ENCODE data around the gene MMUT. TPM values are rescaled to one million over a fixed set of nuclear protein-coding genes. Genes with fewer than 3 reads are reported as not detected.

MMUT gene
- total RNA-seq (2014; rRNA removed; shearing (Covaris generic)) (9.4 and 12.4 TPM in 2 replicates), polyA plus RNA-seq (2016; fragmentation: Nextera tagmentation; extraction: Ambion mirVana) (8.7 and 9.1 TPM in 2 replicates)
- long read RNA-seq, transcript MUT-201 (13 exons, 3,749 nt) = major isoform, 8 of 10 reads
- long read RNA-seq, partial matches to known transcripts = 0 of 10 reads
- long read RNA-seq, other reads (novel, unspliced or antisense) = 2 of 10 reads

DNA sequence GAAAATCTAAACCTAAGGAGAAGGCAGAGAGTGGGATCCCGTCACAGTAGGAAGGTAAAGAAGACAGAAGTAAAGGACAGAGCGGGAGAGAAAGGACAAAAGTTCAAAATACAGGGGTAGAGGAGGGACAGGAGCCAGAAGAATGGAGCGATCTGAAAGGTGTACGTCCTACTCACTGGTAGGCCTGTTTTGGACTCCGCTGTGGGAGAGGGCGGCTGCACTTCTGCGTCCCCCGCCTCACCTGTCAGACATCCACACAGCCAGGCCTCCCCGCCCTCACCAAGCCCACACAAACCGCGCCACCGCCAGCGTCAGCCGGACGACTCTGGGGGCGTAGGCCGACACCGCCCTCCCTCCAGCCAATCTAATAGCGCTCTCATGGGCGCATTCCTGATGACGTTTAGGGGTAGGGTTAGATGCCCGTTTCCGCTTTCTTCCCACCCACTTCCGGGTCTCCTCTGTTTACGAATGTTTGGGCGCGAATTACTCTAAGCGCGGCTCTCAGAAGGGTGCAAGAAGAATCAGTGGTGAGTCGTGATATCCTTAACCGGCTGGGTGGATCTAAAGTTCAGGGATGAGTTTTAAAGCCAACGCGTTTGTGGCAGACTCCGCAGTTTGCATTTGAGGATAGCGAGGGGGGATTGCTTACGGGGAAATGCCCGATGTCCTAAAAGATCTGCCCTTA is at the start of gene MMUT, which contains the start of gene CENPQ:
MMUT (minus strand) TSS at position 327 of the 685 bp plus-strand sequence. CDS start 3,787 bp downstream, outside the sequence.
CENPQ (plus strand) TSS at position 444 of the 685 bp plus-strand sequence. CDS start 6,807 bp downstream, outside the sequence.
- Histone ChIP-seq H3K27me3 (ENCODE audit: insufficient read depth) (no peaks in the 10 kb centered on the region), H3K27ac (ENCODE audit: low read depth) (peak within 1 kb of the TSS; percentile 92), H3K4me2 (peak within 1 kb of the TSS; percentile 92), H3K36me3 (ENCODE audit: insufficient read depth) (no peaks in the 10 kb centered on the region), H3K4me1 (ENCODE audit: insufficient read depth) (no peaks in the 10 kb centered on the region), H4K20me1 (replicated peaks; ENCODE audit: insufficient read depth) (no peaks in the 10 kb centered on the region), H3K4me3 (peak within 1 kb of the TSS; percentile 66), H3F3A (replicated peaks; ENCODE audit: low read depth) (no peaks in the 10 kb centered on the region), H3K9me2 (ENCODE audit: insufficient read depth) (no peaks in the 10 kb centered on the region), H3K79me2 (replicated peaks; ENCODE audit: insufficient read depth) (peaks cover 67% of the 10 kb centered on the region), H2AFZ (peak within 1 kb of the TSS; percentile 78)
- Mint-ChIP-seq H3K27ac (peak within 1 kb of the TSS; percentile 100), H3K4me1 (peaks cover 11% of the 10 kb centered on the region), H3K36me3 (ENCODE audit: low read depth) (no peaks in the 10 kb centered on the region; the same call in 1 of the 3 replicates), H3K4me3 (peak within 1 kb of the TSS; percentile 100), H3K9me3 (peaks cover 3% of the 10 kb centered on the region; the same call in 1 of the 3 replicates), H3K27me3 (ENCODE audit: insufficient read depth, low read depth, poor library complexity) (no peaks in the 10 kb centered on the region)
- DNase-seq (ENCODE audit: low spot score) (peak; percentile 99), ATAC-seq (peak; percentile 100)
- TF ChIP-seq, protein P1, sequence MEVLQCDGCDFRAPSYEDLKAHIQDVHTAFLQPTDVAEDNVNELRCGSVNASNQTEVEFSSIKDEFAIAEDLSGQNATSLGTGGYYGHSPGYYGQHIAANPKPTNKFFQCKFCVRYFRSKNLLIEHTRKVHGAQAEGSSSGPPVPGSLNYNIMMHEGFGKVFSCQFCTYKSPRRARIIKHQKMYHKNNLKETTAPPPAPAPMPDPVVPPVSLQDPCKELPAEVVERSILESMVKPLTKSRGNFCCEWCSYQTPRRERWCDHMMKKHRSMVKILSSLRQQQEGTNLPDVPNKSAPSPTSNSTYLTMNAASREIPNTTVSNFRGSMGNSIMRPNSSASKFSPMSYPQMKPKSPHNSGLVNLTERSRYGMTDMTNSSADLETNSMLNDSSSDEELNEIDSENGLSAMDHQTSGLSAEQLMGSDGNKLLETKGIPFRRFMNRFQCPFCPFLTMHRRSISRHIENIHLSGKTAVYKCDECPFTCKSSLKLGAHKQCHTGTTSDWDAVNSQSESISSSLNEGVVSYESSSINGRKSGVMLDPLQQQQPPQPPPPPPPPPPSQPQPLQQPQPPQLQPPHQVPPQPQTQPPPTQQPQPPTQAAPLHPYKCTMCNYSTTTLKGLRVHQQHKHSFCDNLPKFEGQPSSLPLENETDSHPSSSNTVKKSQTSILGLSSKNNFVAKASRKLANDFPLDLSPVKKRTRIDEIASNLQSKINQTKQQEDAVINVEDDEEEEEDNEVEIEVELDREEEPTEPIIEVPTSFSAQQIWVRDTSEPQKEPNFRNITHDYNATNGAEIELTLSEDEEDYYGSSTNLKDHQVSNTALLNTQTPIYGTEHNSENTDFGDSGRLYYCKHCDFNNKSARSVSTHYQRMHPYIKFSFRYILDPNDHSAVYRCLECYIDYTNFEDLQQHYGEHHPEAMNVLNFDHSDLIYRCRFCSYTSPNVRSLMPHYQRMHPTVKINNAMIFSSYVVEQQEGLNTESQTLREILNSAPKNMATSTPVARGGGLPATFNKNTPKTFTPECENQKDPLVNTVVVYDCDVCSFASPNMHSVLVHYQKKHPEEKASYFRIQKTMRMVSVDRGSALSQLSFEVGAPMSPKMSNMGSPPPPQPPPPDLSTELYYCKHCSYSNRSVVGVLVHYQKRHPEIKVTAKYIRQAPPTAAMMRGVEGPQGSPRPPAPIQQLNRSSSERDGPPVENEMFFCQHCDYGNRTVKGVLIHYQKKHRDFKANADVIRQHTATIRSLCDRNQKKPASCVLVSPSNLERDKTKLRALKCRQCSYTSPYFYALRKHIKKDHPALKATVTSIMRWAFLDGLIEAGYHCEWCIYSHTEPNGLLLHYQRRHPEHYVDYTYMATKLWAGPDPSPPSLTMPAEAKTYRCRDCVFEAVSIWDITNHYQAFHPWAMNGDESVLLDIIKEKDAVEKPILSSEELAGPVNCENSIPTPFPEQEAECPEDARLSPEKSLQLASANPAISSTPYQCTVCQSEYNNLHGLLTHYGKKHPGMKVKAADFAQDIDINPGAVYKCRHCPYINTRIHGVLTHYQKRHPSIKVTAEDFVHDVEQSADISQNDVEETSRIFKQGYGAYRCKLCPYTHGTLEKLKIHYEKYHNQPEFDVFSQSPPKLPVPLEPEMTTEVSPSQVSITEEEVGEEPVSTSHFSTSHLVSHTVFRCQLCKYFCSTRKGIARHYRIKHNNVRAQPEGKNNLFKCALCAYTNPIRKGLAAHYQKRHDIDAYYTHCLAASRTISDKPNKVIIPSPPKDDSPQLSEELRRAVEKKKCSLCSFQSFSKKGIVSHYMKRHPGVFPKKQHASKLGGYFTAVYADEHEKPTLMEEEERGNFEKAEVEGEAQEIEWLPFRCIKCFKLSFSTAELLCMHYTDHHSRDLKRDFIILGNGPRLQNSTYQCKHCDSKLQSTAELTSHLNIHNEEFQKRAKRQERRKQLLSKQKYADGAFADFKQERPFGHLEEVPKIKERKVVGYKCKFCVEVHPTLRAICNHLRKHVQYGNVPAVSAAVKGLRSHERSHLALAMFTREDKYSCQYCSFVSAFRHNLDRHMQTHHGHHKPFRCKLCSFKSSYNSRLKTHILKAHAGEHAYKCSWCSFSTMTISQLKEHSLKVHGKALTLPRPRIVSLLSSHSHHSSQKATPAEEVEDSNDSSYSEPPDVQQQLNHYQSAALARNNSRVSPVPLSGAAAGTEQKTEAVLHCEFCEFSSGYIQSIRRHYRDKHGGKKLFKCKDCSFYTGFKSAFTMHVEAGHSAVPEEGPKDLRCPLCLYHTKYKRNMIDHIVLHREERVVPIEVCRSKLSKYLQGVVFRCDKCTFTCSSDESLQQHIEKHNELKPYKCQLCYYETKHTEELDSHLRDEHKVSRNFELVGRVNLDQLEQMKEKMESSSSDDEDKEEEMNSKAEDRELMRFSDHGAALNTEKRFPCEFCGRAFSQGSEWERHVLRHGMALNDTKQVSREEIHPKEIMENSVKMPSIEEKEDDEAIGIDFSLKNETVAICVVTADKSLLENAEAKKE (CRISPR knock-in tag; IDR thresholded peaks at IDR 0.05) = no peak
- TF ChIP-seq, protein P2, sequence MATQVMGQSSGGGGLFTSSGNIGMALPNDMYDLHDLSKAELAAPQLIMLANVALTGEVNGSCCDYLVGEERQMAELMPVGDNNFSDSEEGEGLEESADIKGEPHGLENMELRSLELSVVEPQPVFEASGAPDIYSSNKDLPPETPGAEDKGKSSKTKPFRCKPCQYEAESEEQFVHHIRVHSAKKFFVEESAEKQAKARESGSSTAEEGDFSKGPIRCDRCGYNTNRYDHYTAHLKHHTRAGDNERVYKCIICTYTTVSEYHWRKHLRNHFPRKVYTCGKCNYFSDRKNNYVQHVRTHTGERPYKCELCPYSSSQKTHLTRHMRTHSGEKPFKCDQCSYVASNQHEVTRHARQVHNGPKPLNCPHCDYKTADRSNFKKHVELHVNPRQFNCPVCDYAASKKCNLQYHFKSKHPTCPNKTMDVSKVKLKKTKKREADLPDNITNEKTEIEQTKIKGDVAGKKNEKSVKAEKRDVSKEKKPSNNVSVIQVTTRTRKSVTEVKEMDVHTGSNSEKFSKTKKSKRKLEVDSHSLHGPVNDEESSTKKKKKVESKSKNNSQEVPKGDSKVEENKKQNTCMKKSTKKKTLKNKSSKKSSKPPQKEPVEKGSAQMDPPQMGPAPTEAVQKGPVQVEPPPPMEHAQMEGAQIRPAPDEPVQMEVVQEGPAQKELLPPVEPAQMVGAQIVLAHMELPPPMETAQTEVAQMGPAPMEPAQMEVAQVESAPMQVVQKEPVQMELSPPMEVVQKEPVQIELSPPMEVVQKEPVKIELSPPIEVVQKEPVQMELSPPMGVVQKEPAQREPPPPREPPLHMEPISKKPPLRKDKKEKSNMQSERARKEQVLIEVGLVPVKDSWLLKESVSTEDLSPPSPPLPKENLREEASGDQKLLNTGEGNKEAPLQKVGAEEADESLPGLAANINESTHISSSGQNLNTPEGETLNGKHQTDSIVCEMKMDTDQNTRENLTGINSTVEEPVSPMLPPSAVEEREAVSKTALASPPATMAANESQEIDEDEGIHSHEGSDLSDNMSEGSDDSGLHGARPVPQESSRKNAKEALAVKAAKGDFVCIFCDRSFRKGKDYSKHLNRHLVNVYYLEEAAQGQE (IDR thresholded peaks at IDR 0.05; ENCODE audit: unreplicated experiment) = no peak
- TF ChIP-seq CREB1 (CRISPR knock-in tag; IDR thresholded peaks at IDR 0.05; ENCODE audit: low read depth) (peak; percentile 97), ZNF114 (CRISPR knock-in tag; IDR thresholded peaks at IDR 0.05) (no peak), POLR2AphosphoS5 (IDR thresholded peaks at IDR 0.05; ENCODE audit: low read depth) (peak; percentile 74; the same call in 1 of the 2 replicates)
- TF ChIP-seq, protein P3, sequence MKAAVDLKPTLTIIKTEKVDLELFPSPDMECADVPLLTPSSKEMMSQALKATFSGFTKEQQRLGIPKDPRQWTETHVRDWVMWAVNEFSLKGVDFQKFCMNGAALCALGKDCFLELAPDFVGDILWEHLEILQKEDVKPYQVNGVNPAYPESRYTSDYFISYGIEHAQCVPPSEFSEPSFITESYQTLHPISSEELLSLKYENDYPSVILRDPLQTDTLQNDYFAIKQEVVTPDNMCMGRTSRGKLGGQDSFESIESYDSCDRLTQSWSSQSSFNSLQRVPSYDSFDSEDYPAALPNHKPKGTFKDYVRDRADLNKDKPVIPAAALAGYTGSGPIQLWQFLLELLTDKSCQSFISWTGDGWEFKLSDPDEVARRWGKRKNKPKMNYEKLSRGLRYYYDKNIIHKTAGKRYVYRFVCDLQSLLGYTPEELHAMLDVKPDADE (IDR thresholded peaks at IDR 0.05) = peak; percentile 77

Measured in GM23338 (cell line).